ENCODE data around the gene PWWP2A.
"Not testable (repeated sequence)": the region's sequence is repeated elsewhere in the genome, so short reads cannot be mapped to it uniquely, and the experiment has no call there.

The PWWP2A gene, protein sequence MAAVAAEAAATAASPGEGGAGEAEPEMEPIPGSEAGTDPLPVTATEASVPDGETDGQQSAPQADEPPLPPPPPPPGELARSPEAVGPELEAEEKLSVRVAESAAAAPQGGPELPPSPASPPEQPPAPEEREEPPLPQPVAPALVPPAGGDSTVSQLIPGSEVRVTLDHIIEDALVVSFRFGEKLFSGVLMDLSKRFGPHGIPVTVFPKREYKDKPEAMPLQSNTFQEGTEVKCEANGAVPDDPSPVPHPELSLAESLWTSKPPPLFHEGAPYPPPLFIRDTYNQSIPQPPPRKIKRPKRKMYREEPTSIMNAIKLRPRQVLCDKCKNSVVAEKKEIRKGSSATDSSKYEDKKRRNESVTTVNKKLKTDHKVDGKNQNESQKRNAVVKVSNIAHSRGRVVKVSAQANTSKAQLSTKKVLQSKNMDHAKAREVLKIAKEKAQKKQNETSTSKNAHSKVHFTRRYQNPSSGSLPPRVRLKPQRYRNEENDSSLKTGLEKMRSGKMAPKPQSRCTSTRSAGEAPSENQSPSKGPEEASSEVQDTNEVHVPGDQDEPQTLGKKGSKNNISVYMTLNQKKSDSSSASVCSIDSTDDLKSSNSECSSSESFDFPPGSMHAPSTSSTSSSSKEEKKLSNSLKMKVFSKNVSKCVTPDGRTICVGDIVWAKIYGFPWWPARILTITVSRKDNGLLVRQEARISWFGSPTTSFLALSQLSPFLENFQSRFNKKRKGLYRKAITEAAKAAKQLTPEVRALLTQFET

DNA sequence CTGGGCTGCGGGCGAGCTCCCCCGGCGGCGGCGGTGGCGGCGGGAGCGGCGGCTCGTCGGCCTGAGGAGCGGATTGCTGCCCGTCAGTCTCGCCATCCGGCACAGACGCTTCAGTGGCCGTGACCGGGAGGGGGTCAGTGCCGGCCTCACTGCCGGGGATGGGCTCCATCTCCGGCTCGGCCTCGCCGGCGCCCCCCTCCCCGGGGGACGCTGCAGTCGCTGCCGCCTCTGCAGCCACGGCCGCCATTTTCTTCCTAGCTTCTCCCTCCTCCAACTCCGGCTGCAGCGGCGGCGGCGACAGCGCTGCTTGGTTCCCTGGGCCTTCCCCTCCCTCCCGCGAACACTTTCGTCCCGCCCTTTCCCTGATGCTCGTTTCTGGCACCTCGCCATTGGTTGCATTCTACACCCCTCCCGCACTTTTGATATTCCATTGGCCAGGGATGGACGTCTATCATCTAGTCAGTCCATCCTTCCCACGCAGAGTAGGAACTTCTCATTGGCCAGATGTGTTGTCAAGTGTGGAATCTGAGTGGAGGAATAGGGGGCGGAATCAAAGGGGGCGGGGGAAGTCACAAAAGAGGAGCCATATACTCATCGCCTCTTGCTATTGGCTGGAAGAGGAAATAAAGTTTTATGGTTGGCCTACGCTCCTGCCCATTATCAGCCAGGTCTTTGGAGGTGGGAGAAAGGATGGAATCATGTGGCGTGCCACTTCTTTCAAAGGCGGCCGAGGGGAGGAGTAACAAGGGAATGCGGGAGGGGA, at the start of gene PWWP2A:
TSS of gene PWWP2A (minus strand) at position 309 of the 763 bp plus-strand sequence. CDS start at position 247, 62 bp downstream.
- DNase-seq (ENCODE audit: low read depth), result peak; percentile 97

DNA sequence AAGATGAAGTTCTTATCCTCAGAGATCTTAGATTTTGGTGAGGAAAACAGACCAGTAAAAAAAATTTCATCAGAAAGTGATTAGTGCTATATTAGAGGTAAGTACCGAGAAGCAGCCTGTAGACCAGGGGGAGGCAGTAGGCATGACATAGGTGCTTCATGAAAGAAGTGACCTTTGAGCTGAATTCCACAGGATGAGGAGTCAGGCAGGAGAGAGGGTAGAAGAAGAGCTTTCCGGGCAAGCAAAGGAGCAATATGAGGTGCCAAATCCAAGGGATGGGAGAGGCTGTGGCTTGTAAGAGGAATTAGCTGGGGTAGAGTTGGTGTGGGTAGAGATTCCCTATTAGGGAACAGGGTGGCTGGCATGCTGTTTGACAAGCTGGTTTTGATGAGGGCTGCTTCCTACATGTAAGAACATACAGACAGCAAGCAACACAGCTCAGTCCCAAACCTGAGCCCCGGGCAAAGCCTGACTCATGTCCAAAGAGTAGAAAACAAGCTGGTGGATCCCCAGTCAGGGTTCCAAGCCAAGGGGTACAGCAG, 48.4 kb upstream of the PWWP2A start:
- no peak for DNase-seq (ENCODE audit: low read depth)

DNA sequence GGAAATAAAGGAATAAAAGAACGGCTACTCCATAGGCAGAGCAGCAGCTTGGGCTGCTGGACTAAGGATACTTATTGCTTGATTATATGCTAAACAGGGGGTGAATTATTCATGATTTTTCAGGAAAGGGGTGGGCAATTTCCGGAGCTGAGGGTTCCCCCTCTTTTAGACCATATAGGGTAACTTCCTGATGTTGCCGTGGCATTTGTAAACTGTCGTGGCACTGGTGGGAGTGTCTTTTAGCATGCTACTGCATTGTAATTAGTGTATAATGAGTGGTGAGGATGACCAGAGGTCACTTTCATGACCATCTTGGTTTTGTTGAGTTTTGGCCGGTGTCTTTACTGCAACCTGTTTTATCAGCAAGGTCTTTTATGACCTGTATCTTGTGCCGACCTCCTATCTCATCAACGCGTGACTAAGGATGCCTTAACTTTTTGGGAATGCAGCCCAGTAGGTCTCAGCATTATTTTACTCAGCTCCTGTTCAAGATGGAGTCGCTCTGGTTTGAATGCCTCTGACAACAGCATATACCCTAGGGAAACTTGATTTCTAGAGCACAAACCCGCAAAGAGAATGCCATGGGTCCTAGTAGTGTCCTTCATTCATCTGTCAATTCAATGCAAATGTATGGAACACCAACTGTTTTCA, 47.8 kb upstream of the PWWP2A start:
- DNase-seq (ENCODE audit: low read depth), result no peak

DNA sequence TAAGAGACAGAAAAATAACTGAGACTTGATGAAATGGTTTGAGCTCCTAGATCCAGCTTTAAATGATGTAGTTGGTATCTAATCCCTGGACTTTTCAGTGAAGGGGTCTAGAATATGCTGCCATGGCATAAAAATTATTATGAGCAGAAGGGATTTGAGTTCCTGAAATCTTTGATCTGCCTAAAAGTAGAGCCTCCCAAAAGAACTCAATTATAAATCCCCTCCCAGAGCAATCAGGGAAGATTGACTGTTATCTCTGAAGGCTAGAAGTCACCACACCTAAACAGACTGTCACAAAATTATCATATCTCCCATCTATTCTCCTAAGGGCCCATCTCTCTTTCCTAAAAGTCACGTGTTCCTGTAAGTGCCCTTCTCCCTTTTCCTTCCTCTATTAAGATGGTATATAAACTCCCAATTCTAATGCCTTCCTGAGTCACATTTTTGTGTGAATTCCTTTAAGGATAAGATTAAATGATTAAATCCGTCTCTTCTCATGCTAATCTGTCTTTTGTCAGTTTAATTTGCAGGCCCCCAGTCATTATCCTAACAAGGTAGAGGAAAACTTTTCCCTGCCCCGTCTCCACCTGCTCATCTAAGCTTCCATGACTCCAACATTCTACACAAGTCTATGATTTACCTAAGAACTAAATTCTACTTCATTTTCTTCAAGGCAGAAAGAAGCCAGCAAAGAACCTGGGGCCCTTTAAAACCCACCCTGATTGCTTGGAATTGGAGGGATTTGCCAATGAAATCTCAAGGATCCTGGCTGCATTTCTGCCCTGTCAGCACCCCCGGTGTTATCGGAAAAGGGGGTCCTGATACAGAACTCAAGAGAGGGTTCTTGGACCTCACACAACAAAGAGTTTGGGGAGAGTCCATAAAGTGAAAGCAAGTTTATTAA, 47.1 kb upstream of the PWWP2A start:
- DNase-seq (ENCODE audit: low read depth), result no peak

DNA sequence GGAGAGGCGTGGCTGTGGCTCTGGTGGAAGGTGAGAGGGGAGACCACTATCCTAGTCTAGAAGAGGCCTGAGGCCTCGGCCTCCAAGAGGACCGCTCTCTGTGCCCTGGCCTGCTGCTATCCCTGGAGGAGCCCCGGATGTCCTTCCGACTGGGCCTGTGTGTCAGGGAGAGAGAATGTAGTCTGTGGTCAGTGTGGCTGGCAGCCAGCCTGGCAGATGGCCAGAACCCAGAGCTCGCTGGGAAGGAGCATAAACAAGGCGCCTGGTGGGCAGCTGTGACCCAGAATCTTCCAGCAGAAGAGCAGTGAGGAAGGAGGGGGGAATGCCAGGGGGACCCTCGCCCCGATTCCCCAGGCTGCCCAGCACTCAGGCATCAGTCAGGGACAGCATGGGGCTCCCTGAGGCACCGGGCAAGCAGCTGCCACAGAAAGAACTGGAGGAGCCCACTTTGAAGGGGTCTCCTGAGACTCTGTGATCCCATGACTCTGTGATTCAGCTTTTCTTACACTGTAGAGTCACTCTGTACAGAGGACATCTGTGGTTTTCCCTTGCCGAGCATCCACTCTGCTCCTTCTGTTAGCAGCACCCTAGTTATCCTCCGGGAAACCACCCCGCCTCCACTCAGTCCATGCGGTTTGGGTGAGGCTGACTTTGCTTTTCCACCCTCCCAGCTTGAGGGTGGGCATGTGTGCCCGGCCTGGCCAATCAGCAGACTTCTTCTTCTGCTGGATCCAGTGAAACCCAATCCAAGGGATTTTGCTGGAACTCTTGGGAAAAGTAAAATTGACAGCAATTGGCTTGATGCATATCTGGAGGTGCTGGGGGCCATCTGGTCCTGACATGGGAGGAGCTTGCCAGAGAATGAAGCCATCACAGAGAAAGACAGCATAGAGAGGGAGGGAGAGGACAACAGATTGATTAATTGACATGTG, 46.2 kb upstream of the PWWP2A start:
- no peak for DNase-seq (ENCODE audit: low read depth)

DNA sequence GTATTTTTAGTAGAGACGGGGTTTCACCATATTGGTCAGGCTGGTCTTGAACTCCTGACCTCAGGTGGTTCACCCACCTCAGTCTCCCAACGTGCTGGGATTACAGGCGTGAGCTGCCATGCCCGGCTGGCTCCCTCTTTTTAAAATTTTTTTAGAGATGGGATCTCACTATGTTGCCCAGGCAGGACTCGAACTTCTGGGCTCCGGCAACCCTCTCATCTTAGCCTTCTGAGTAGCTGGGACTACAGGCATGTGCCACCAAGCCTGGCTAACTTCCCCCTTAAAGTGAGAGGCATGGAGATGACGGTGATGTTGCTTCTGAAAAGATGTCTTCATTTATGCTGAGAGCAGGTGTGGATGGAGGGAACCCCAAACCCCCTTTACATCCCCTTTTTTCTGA, 43.7 kb upstream of the PWWP2A start:
- DNase-seq (ENCODE audit: low read depth), result no peak

DNA sequence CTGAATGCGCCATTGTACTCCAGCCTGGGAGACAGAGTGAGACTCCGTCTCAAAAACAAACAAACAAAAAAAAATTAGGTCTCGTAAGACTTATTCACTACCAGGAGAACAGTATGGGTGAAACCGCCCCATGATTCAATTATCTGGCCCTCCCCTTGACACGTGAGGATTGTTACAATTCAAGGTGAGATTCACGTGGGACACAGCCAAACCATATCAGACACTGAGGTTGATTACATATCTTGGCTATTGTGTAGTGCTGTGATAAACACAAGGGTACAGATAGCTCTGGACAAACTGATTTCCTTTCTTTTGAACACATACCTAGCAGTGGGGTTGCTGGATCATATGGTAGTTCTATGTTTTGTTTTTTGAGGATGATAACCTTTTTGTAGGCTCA, 42.4 kb upstream of the PWWP2A start:
- no peak for DNase-seq (ENCODE audit: low read depth)

DNA sequence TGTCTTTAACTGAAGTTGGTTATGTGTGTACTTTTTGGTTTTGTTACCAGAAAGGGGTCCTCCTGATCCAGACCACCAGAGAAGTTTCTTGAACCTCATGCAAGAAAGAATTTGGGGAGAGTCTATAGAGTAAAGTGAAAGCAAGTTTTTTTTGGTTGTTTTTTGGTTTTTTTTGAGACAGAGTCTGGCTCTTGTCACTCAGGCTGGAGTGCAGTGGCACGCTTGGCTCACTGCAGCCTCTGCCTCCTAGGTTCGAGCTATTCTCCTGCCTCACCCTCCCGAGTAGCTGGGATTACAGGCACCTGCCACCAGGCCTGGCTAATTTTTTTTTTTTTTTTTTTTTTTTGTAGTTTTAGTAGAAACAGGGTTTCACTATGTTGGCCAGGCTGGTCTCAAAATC, 41.6 kb upstream of the PWWP2A start:
- not testable (repeated sequence) for DNase-seq (ENCODE audit: low read depth)

DNA sequence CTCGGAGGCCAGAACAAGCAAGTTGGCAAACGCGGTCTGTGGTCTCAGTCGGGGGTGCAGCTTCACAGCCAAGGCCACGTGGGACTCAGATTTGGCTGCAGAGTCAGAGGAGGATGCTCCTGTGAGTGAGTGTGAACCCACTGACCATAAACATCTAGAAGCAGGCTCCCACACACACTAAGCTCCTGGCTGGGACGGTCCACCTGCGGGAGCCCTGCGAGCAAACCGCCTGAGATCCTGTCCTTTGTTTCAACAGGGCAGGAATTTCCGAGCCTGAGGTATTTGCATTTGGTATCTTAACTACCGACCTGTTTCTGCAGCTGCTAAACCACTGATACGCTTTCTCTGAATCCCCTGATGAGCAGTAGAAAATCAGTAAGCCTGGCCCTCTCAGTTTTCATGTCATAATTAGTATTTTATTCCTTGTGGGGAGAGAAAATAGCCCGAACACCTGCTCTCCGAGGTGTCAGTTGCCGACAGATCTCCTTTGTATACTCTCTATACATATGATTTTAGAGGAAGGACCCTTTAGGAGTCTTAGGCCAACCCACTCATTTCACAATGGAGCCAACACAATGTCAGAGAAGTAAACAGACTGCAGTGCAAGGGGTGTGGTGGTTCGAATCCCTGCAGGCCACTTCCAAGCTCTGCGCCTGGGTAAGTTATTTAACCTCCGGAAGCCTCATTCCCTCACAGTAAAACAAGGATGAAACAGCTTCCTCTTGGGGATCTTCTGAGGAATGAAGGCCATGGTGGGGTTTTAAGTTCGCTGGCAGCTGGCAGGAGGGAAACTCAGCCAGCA, 40.9 kb upstream of the PWWP2A start:
- DNase-seq (ENCODE audit: low read depth), result no peak

DNA sequence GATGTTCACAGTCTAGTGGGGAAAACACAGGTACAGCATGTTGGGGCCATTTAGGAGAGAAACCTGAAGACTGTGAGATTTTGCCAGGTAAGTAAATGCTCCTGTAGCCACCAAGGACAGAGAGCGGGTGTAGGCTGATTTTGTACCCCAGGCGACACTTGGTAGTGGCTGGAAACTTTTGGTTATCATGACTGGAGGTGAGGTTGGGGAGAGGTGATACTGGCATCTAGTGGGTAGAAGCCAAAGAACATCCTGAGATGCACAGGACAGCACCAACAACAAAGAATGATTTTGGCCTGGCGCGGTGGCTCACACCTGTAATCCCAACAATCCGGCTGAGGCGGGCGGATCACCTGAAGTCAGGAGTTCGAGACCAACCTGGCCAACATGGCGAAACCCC, 38.8 kb upstream of the PWWP2A start:
- DNase-seq (ENCODE audit: low read depth), result no peak

DNA sequence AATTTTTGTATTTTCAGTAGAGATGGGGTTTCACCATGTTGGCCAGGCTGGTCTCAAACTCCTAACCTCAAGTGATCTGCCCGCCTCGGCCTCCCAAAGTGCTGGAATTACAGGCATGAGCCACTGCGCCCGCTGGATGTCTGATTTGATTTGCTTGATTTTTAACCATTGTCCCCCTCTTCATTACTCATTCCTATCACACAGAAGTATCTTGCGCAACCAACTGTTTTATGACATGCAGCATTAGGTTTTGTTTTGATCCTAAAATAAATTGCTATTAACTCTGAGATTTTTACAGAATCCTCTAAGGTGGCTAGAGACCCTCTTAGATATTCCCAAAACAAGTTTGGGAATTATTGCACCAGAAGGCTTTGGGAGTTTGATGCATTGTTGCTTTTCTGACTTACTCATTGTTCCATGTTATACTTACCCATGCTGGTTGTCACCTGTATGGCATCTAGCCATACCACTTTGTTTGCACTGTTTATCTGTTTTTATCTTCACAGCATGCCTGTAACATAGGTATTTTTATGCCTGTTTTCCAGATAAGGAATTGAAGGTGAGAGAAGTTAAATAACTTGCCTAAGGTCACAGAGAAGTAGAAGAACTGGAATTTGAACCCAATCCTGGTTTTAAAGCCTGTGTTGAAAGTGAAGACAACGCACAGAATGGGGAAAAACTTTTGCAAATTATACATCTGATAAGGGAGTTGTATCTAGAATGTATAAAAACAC, 35.9 kb upstream of the PWWP2A start:
- DNase-seq (ENCODE audit: low read depth), result no peak

DNA sequence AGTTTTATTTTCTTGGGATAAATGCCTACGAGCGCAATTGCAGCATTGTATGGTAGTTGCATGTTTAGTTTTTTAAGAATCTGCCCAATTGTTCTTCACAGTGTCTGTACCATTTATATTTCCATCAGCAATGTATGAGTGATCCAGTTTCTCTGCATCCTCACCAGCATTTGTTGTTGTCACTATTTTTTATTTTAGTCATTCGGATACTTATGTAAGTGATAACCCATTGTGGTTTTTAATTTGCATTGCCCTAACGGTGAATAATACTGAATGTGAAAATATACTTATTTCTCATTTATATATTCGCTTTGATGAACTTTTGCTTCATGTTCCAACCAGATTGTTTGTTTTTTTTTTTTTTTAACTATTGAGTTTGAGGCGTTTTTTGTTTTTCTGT, 33.7 kb upstream of the PWWP2A start:
- no peak for DNase-seq (ENCODE audit: low read depth)

DNA sequence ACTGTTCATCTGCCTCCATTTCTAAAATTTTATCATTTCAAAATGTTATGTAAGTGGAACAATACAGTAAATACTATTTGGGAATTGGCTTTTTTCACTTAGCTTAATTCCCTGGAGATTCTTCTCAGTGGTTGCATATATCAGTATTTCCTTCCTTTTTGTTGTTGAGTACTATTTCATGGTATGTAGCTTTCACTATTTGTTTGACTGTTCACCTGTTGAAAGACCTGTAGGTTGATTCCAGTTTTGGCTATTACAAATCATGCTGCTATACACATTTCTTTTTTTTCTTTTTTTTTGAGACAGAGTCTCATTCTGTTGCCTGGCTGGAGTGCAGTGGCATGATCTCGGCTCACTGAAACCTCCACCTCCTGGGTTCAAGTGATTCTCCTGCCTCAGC, 33.0 kb upstream of the PWWP2A start:
- DNase-seq (ENCODE audit: low read depth), result no peak

DNA sequence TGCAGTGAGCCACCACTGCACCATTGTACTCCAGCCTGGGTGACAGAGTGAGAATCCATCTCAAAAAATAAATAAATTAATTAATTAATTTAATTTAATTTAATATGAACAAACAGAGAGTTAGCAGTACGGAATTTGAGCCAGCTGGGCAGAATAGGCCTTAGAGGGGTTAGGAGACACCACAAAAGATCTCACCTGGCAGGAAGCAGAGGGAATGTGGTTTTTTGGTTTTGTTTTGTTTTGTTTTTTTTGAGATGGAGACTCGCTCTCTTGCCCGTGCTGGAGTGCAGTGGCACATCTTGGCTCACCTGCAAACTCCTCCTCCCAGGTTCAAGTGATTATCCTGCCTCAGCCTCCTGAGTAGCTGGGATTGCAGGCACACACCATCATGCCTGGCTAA, 31.8 kb upstream of the PWWP2A start:
- DNase-seq (ENCODE audit: low read depth), result no peak

DNA sequence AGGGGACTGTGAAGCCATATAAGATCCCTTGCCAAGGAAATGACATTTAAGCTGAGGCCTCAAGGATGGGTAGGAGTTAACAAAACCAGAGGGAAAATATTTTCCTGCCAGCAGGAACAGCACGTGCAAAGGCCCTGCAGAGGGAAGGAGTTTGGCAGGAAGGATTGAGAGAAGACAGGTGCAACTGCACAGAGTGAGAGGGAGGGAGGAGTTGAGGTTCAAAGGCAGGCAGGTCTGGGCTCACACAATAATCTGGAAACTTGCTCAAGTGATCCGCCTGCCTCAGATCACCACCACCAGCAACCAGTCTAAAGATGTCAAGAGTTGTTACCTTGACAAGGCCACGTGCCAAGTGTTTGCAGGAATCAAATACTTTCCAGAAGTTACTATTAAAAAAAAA, 31.1 kb upstream of the PWWP2A start:
- DNase-seq (ENCODE audit: low read depth), result no peak

DNA sequence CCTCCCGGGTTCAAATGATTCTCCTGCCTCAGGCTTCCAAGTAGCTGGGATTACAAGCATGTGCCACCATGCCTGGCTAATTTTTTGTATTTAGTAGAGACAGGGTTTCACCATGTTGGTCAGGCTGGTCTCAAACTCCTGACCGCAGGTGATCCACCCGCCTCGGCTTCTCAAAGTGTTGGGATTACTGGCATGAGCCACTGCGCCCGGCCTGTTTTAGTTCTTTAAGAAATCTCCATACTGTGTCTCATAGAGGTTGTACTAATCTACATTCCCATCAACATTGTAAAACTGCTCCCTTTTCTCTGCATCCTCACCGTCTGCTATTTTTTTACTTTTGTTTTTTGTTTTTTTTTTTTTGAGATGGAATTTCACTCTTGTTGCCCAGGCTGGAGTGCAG, 25.2 kb upstream of the PWWP2A start:
- not testable (repeated sequence) for DNase-seq (ENCODE audit: low read depth)

DNA sequence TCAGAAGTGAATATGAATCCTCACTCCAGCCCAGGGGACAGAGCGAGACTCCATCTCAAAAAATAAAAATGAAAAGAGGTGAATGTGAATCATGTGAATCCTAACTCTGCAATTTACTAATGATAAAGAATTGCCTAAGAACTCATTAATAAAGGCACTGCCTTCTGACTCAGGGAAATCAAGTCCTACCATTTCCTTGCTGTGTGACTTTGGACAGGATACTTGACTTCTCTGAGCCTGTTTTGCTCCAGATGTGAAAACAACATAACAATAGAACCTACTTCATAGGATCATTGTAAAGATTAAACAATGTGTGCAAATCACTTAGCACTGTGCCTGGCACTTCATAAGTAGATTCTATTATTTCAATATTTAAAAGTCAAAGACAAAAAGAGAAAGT, 15.1 kb upstream of the PWWP2A start:
- no peak for DNase-seq (ENCODE audit: low read depth)

DNA sequence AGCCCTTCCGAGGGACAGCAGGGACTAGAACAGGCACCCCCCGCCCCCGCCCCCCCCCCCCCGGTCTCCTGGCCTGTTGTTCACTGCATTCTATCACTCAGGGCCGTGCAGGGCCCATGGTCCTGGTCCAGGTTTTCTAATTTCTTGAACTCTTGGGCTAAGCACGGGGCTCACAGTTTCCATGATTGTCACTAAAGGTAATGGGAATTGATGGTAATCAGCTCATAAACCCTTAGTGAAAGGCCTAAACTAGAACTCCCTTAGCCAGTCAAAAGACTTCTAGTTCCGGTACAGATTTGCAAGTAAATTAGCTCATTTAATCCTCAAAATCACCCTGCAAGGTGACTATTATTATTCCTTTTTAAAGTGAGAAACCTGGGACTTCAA, 14.7 kb upstream of the PWWP2A start:
- DNase-seq (ENCODE audit: low read depth), result no peak
